ENCODE measurements around the gene SLC38A3. TPM values are rescaled to one million over a fixed set of nuclear protein-coding genes. Genes with fewer than 3 reads are reported as not detected.

SLC38A3 gene
- total and polyA plus RNA-seq, 2 donors (not counting 1 experiment from before 2014, with no cell fraction given), result not detected

- H3K4me3 ChIP-seq (ENCODE audit: control extremely low read depth in 1 of 5, extremely low read depth in 1 of 5, insufficient read depth in 1 of 5, low read depth in 2 of 5, low read length in 4 of 5), result no peak overlapping the region
- H3K9ac ChIP-seq (ENCODE audit: low read length), result no peak overlapping the region
- ChIA-PET POLR2A (no interaction called here), CTCF (no interaction called here)
- H3K4me2 ChIP-seq (replicated peaks; ENCODE audit: low read depth, low read length, poor library complexity, severe bottlenecking), result no peak overlapping the region
- H2AFZ ChIP-seq (ENCODE audit: insufficient read depth, low read depth, low read length, poor library complexity, severe bottlenecking), result no peak overlapping the region
- H3K27me3 ChIP-seq (replicated peaks in 1 of 4; ENCODE audit: control extremely low read depth in 1 of 4, control insufficient read depth in 3 of 4, insufficient read depth in 4 of 4, low read length in 3 of 4), result no peaks in the 10 kb centered on the region
- Mint-ChIP-seq H3K9me3 (ENCODE audit: insufficient read depth) (no peaks in the 10 kb centered on the region), H3K4me3 (no peak overlapping the region), H3K27ac (no peak overlapping the region), H3K27me3 (no peaks in the 10 kb centered on the region), H3K4me1 (peaks cover 2% of the 10 kb centered on the region)
- intact Hi-C loops (cut with micrococcal nuclease), result no loop called here
- TF ChIP-seq CTCF (IDR thresholded peaks at IDR 0.05), result no peak
- no peak for TF ChIP-seq EZH2 (IDR thresholded peaks at IDR 0.05; ENCODE audit: borderline replicate concordance, insufficient read depth, low read depth, low read length, poor library complexity, severe bottlenecking)
- no peaks in the 10 kb centered on the region for H3K4me1 ChIP-seq (ENCODE audit: control insufficient read depth in 2 of 2, insufficient read depth in 2 of 2, low read length in 2 of 2)
- no peaks in the 10 kb centered on the region for H4K20me1 ChIP-seq (ENCODE audit: control insufficient read depth, insufficient read depth, low read length, poor library complexity, severe bottlenecking)
- no peaks in the 10 kb centered on the region for H3K9me3 ChIP-seq (ENCODE audit: control extremely low read depth in 1 of 3, control insufficient read depth in 2 of 3, insufficient read depth in 1 of 3, low read length in 2 of 3)
- ATAC-seq (ENCODE audit: low read depth), result no peak
- H3K79me2 ChIP-seq (ENCODE audit: control insufficient read depth, insufficient read depth, low read length), result no peaks in the 10 kb centered on the region
- no peaks in the 10 kb centered on the region for H3K36me3 ChIP-seq (replicated peaks in 1 of 2; ENCODE audit: control extremely low read depth in 1 of 2, control insufficient read depth in 1 of 2, extremely low read depth in 1 of 2, insufficient read depth in 2 of 2, low read length in 1 of 2)
- 100% methylated on average over 2 of the region's 7 CpGs for WGBS (ENCODE audit: insufficient coverage)
- no peak overlapping the region for H3K27ac ChIP-seq (ENCODE audit: low read length in 2 of 2)
- DNase-seq, result no peak
These were observed 30.6 kb upstream of the SLC38A3 start for GRCh38 chr3:50174517-50174895.

GRCh38 chr3:50174947-50175524, 30.0 kb upstream of the SLC38A3 start:
- Histone ChIP-seq H3K36me3 (replicated peaks in 1 of 2; ENCODE audit: control extremely low read depth in 1 of 2, control insufficient read depth in 1 of 2, extremely low read depth in 1 of 2, insufficient read depth in 2 of 2, low read length in 1 of 2) (no peaks in the 10 kb centered on the region), H2AFZ (ENCODE audit: insufficient read depth, low read depth, low read length, poor library complexity, severe bottlenecking) (no peak overlapping the region), H3K4me3 (ENCODE audit: control extremely low read depth in 1 of 5, extremely low read depth in 1 of 5, insufficient read depth in 1 of 5, low read depth in 2 of 5, low read length in 4 of 5) (no peak overlapping the region), H4K20me1 (ENCODE audit: control insufficient read depth, insufficient read depth, low read length, poor library complexity, severe bottlenecking) (no peaks in the 10 kb centered on the region), H3K79me2 (ENCODE audit: control insufficient read depth, insufficient read depth, low read length) (no peaks in the 10 kb centered on the region), H3K4me1 (ENCODE audit: control insufficient read depth in 2 of 2, insufficient read depth in 2 of 2, low read length in 2 of 2) (no peaks in the 10 kb centered on the region), H3K4me2 (replicated peaks; ENCODE audit: low read depth, low read length, poor library complexity, severe bottlenecking) (no peak overlapping the region), H3K27me3 (replicated peaks in 1 of 4; ENCODE audit: control extremely low read depth in 1 of 4, control insufficient read depth in 3 of 4, insufficient read depth in 4 of 4, low read length in 3 of 4) (no peaks in the 10 kb centered on the region), H3K9ac (ENCODE audit: low read length) (no peak overlapping the region), H3K9me3 (ENCODE audit: control extremely low read depth in 1 of 3, control insufficient read depth in 2 of 3, insufficient read depth in 1 of 3, low read length in 2 of 3) (no peaks in the 10 kb centered on the region), H3K27ac (ENCODE audit: low read length in 2 of 2) (no peak overlapping the region)
- ATAC-seq (ENCODE audit: low read depth), result no peak
- Mint-ChIP-seq H3K27ac (no peak overlapping the region), H3K27me3 (no peaks in the 10 kb centered on the region), H3K9me3 (ENCODE audit: insufficient read depth) (no peaks in the 10 kb centered on the region), H3K4me3 (no peak overlapping the region), H3K4me1 (peaks cover 2% of the 10 kb centered on the region)
- ChIA-PET CTCF (no interaction called here), POLR2A (no interaction called here)
- no peak for DNase-seq
- WGBS (ENCODE audit: insufficient coverage), result 97% methylated on average over 17 of the region's 17 CpGs
- intact Hi-C loops (cut with micrococcal nuclease), result no loop called here
- TF ChIP-seq EZH2 (IDR thresholded peaks at IDR 0.05; ENCODE audit: borderline replicate concordance, insufficient read depth, low read depth, low read length, poor library complexity, severe bottlenecking), result no peak
- TF ChIP-seq CTCF (IDR thresholded peaks at IDR 0.05), result no peak

Measured in B cell (primary cell).